GM12873 (cell line): Measurements from ENCODE around the gene CACNA2D2.

ENCODE experiments used
- CTCF ChIP-seq: IDR thresholded peaks from 2 replicates; pipeline ENCODE4 v1.5.1; 2012; ENCODE audit warnings: low read depth, mild to moderate bottlenecking, moderate library complexity, low read length, control low read depth; ENCODE audit not compliant: insufficient read depth; ENCODE audit errors: missing control alignments

CACNA2D2 gene

GRCh38 chr3:50423543-50423942 lies 79.9 kb downstream of the CACNA2D2 start:
- TF ChIP-seq CTCF, result no peak

- no peak for TF ChIP-seq CTCF
Measured at GRCh38 chr3:50422153-50422552, 81.3 kb downstream of the CACNA2D2 start.

GRCh38 chr3:50419595-50420370 lies 83.7 kb downstream of the CACNA2D2 start:
- TF ChIP-seq CTCF, result no peak

GRCh38 chr3:50418850-50419249 lies 84.6 kb downstream of the CACNA2D2 start:
- TF ChIP-seq CTCF, result no peak

GRCh38 chr3:50417637-50418033 lies 85.8 kb downstream of the CACNA2D2 start:
- TF ChIP-seq CTCF, result no peak

GRCh38 chr3:50416736-50417636 lies 86.4 kb downstream of the CACNA2D2 start:
- TF ChIP-seq CTCF, result no peak

- no peak for TF ChIP-seq CTCF
Measured at GRCh38 chr3:50415816-50416215, 87.6 kb downstream of the CACNA2D2 start.
